ENCODE data around the gene TMEM106B.

The TMEM106B gene

DNA sequence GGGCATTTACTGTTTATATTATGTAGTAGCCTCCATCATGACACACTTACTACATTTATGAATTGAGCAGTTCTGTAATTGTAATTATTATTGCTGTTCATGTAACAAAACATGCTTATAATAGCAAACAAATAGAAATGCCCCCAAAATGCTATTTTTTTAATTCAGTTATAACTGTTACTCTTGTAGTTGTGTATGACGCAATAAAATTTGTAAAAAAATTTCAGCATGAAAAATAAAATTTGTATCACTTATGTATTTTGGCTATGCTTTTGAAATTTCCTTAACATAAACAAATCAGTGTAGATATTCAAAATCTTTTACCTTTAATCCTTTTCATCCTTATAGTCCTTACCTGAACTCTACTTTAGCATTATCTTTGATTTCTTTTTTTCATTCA lies 25.9 kb downstream of the TMEM106B start:
- Histone ChIP-seq H3K4me1 (no peaks in the 10 kb centered on the region), H3K36me3 (replicated peaks) (0 out of 2 replicates have a peak, but pooled peaks cover 4% of the 10 kb centered on the region), H3K9me3 (no peaks in the 10 kb centered on the region), H3K4me3 (no peak overlapping the region), H3K27me3 (ENCODE audit: low read depth) (no peaks in the 10 kb centered on the region)
- in situ Hi-C loops (cut with MboI; ENCODE audit: low sequenced_read_pairs), result no loop called here
- DNase-seq (ENCODE audit: low spot score in 2 of 2), result no peak

DNA sequence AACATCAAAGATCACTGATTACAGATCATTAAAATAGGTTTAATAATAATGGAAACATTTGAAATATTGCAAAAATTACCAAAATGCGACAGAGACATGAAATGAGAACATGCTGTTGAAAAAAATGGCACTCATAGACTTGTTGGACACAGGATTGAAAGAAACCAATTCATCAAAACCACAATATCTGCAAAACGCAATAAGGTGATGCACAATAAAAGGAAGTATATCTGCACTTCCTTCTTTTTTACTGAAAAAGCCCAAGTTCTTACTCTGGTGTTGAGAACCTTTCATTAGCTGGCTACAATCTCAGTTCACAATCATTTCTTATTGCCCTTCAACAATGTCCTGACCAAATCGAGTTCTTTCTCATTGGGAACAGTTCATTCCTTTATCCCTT lies 28.7 kb downstream of the TMEM106B start:
- Histone ChIP-seq H3K9me3 (no peaks in the 10 kb centered on the region), H3K27me3 (ENCODE audit: low read depth) (no peaks in the 10 kb centered on the region), H3K4me1 (no peaks in the 10 kb centered on the region), H3K4me3 (no peak overlapping the region), H3K36me3 (replicated peaks) (no peaks in the 10 kb centered on the region)
- in situ Hi-C loops (cut with MboI; ENCODE audit: low sequenced_read_pairs), result no loop called here
- DNase-seq (ENCODE audit: low spot score in 2 of 2), result no peak

- peak; percentile 36 to 58 for DNase-seq (ENCODE audit: low spot score in 2 of 2)
- Histone ChIP-seq H3K36me3 (replicated peaks) (no peaks in the 10 kb centered on the region), H3K4me3 (no peak overlapping the region), H3K9me3 (no peaks in the 10 kb centered on the region), H3K4me1 (no peaks in the 10 kb centered on the region), H3K27me3 (ENCODE audit: low read depth) (no peaks in the 10 kb centered on the region)
- in situ Hi-C loops (cut with MboI; ENCODE audit: low sequenced_read_pairs), result no loop called here
Measured at GRCh38 chr7:12244129-12244528, 33.0 kb downstream of the TMEM106B start.

GRCh38 chr7:12244694-12245093 lies 33.6 kb downstream of the TMEM106B start:
- H3K4me1 ChIP-seq, result no peaks in the 10 kb centered on the region
- no peak overlapping the region for H3K4me3 ChIP-seq
- DNase-seq (ENCODE audit: low spot score in 2 of 2), result no peak
- in situ Hi-C loops (cut with MboI; ENCODE audit: low sequenced_read_pairs), result no loop called here
- H3K9me3 ChIP-seq, result no peaks in the 10 kb centered on the region
- H3K36me3 ChIP-seq (replicated peaks), result no peaks in the 10 kb centered on the region
- no peaks in the 10 kb centered on the region for H3K27me3 ChIP-seq (ENCODE audit: low read depth)

GRCh38 chr7:12249706-12250105 lies 38.6 kb downstream of the TMEM106B start:
- H3K4me3 ChIP-seq, result no peak overlapping the region
- no peaks in the 10 kb centered on the region for H3K9me3 ChIP-seq
- in situ Hi-C loops (cut with MboI; ENCODE audit: low sequenced_read_pairs), result no loop called here
- H3K36me3 ChIP-seq (replicated peaks), result no peaks in the 10 kb centered on the region
- DNase-seq (ENCODE audit: low spot score in 2 of 2), result no peak
- no peaks in the 10 kb centered on the region for H3K4me1 ChIP-seq
- H3K27me3 ChIP-seq (ENCODE audit: low read depth), result no peaks in the 10 kb centered on the region

GRCh38 chr7:12250232-12250631 lies 39.1 kb downstream of the TMEM106B start:
- in situ Hi-C loops (cut with MboI; ENCODE audit: low sequenced_read_pairs), result no loop called here
- H3K4me3 ChIP-seq, result no peak overlapping the region
- no peaks in the 10 kb centered on the region for H3K4me1 ChIP-seq

GRCh38 chr7:12256090-12256489 lies 45.0 kb downstream of the TMEM106B start:
- Histone ChIP-seq H3K36me3 (replicated peaks) (no peaks in the 10 kb centered on the region), H3K4me1 (no peaks in the 10 kb centered on the region), H3K4me3 (no peak overlapping the region), H3K27me3 (ENCODE audit: low read depth) (no peaks in the 10 kb centered on the region), H3K9me3 (no peaks in the 10 kb centered on the region)
- in situ Hi-C loops (cut with MboI; ENCODE audit: low sequenced_read_pairs), result no loop called here
- DNase-seq (ENCODE audit: low spot score in 2 of 2), result no peak

More at GRCh38 chr7:12250232-12250631, 39.1 kb downstream of the TMEM106B start:
- no peaks in the 10 kb centered on the region for H3K9me3 ChIP-seq
- no peaks in the 10 kb centered on the region for H3K36me3 ChIP-seq (replicated peaks)
- H3K27me3 ChIP-seq (ENCODE audit: low read depth), result no peaks in the 10 kb centered on the region
- DNase-seq (ENCODE audit: low spot score in 2 of 2), result no peak

GRCh38 chr7:12257582-12257981 lies 46.5 kb downstream of the TMEM106B start:
- no peak overlapping the region for H3K4me3 ChIP-seq
- no peaks in the 10 kb centered on the region for H3K36me3 ChIP-seq (replicated peaks)
- no peaks in the 10 kb centered on the region for H3K27me3 ChIP-seq (ENCODE audit: low read depth)
- DNase-seq (ENCODE audit: low spot score in 2 of 2), result no peak
- H3K9me3 ChIP-seq, result no peaks in the 10 kb centered on the region
- H3K4me1 ChIP-seq, result no peaks in the 10 kb centered on the region
- in situ Hi-C loops (cut with MboI; ENCODE audit: low sequenced_read_pairs), result no loop called here

DNA sequence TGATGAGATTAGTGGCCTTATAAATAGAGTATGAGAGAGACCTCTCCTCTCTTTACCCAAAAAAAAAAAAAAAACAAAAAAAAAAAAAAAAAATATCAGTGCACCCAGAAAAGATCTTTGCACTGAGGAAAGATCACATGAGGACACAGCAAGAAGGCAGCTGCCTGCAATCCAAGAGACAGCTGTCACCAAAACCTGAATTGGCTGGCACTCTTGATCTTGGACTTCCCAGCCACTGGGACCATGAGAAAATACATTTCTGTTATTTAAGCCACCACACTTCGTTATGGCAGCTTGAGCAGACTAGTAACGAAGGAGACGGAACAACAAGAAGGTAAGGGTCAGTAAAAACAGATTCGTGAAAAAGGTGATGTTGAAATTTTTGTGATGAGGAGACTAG lies 47.0 kb downstream of the TMEM106B start:
- Histone ChIP-seq H3K27me3 (ENCODE audit: low read depth) (no peaks in the 10 kb centered on the region), H3K36me3 (replicated peaks) (no peaks in the 10 kb centered on the region), H3K9me3 (no peaks in the 10 kb centered on the region), H3K4me1 (no peaks in the 10 kb centered on the region), H3K4me3 (no peak overlapping the region)
- in situ Hi-C loops (cut with MboI; ENCODE audit: low sequenced_read_pairs), result no loop called here
- DNase-seq (ENCODE audit: low spot score in 2 of 2), result no peak

DNA sequence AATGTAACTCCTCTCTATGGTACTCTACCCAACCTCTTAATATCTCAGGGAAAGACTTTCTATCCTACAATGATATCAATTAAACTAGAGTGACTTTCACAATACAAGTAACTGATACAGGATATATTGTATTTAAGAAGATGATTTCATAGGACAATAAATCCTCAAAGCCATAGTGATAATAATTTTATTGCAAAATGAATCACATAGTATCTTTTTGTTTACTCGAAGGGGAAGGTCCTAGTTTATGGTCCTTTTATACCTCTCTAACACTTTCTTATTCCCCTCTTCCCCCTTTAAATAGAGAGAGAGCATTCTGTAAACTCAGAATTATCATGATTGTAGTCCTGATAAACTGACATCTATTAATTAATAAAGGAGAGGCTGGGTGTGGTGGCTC lies 56.4 kb downstream of the TMEM106B start:
- H3K4me1 ChIP-seq, result no peaks in the 10 kb centered on the region
- H3K36me3 ChIP-seq (replicated peaks), result no peaks in the 10 kb centered on the region
- H3K27me3 ChIP-seq (ENCODE audit: low read depth), result no peaks in the 10 kb centered on the region
- no peaks in the 10 kb centered on the region for H3K9me3 ChIP-seq
- in situ Hi-C loops (cut with MboI; ENCODE audit: low sequenced_read_pairs), result no loop called here
- H3K4me3 ChIP-seq, result no peak overlapping the region
- no peak for DNase-seq (ENCODE audit: low spot score in 2 of 2)

- H3K36me3 ChIP-seq (replicated peaks), result no peaks in the 10 kb centered on the region
- no peak overlapping the region for H3K4me3 ChIP-seq
- in situ Hi-C loops (cut with MboI; ENCODE audit: low sequenced_read_pairs), result no loop called here
- H3K27me3 ChIP-seq (ENCODE audit: low read depth), result no peaks in the 10 kb centered on the region
- DNase-seq (ENCODE audit: low spot score in 2 of 2), result no peak
- no peaks in the 10 kb centered on the region for H3K9me3 ChIP-seq
- H3K4me1 ChIP-seq, result no peaks in the 10 kb centered on the region
Measured at GRCh38 chr7:12269100-12269895, 58.2 kb downstream of the TMEM106B start.

DNA sequence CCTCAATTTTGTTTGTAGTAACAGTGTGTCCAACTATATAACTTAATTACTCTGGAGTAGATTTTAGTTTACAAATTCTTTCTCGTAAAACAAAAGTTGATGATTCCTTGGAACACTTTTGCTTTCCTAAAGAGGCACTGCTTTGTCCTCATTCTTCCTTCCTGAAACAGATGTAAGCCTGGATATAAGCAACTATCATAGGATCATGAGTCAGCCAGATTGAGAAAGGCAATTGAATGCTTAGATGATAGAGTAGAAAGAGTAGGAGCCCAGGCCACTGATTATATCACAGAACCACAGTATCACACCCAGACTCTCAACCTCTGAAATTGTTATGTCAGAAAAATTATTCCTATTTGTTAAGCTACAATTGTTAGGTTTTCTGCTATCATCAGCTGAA lies 69.9 kb downstream of the TMEM106B start:
- Histone ChIP-seq H3K27me3 (ENCODE audit: low read depth) (no peaks in the 10 kb centered on the region), H3K9me3 (no peaks in the 10 kb centered on the region), H3K36me3 (replicated peaks) (no peaks in the 10 kb centered on the region), H3K4me3 (no peak overlapping the region), H3K4me1 (no peaks in the 10 kb centered on the region)
- no peak for DNase-seq (ENCODE audit: low spot score in 2 of 2)
- in situ Hi-C loops (cut with MboI; ENCODE audit: low sequenced_read_pairs), result no loop called here

GRCh38 chr7:12287901-12288300 lies 76.8 kb downstream of the TMEM106B start:
- Histone ChIP-seq H3K9me3 (no peaks in the 10 kb centered on the region), H3K4me1 (peaks cover 14% of the 10 kb centered on the region), H3K27me3 (ENCODE audit: low read depth) (no peaks in the 10 kb centered on the region), H3K4me3 (no peak overlapping the region), H3K36me3 (replicated peaks) (no peaks in the 10 kb centered on the region)
- peak; percentile 79 to 97 for DNase-seq (ENCODE audit: low spot score in 2 of 2)
- in situ Hi-C loops (cut with MboI; ENCODE audit: low sequenced_read_pairs), result no loop called here

DNA sequence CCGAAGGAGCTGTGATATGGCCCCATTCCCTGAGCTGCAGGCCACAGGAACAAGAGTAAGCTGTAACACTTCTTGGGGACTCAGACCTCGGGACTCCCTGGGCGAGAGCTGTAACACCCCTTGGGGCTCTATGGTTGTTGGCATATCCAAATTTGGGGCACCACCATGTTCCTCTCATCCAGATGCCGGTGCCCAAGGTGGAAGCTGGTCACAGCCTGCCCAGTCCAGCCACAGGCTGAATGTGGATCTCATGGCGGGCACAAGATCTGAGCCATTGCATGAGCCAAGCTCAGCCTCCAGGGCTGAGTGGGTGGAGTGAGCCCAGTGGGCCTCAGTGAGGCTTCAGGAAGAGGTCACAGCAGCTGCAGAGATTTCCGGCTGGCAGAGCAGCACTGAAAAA lies 78.9 kb downstream of the TMEM106B start:
- in situ Hi-C loops (cut with MboI; ENCODE audit: low sequenced_read_pairs), result no loop called here
- Histone ChIP-seq H3K9me3 (no peaks in the 10 kb centered on the region), H3K4me1 (peaks cover 14% of the 10 kb centered on the region), H3K36me3 (replicated peaks) (no peaks in the 10 kb centered on the region), H3K27me3 (ENCODE audit: low read depth) (no peaks in the 10 kb centered on the region), H3K4me3 (no peak overlapping the region)
- no peak for DNase-seq (ENCODE audit: low spot score in 2 of 2)

DNA sequence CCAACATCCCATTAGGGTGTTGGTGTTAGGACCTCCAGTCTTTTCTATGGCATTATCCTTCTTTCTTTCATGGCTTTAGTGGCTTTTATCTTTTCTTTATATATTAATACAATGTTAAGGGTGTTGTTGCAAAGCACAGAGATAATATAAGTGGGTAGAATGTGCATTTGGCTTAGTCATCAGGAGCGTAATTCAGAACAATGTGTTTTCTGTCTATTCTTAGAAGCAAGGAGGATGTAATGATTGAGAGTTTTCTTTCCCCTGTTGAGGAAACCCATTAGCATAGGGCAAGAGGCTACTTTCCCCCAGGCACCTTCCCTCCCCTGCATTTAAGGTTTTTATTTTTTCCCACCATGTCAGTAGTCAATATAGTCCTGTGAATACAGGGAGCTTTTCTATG lies 79.7 kb downstream of the TMEM106B start:
- in situ Hi-C loops (cut with MboI; ENCODE audit: low sequenced_read_pairs), result no loop called here
- no peaks in the 10 kb centered on the region for H3K36me3 ChIP-seq (replicated peaks)

More for the DNA sequence above, 79.7 kb downstream of the TMEM106B start:
- H3K4me3 ChIP-seq, result no peak overlapping the region
- no peak for DNase-seq (ENCODE audit: low spot score in 2 of 2)
- peaks cover 14% of the 10 kb centered on the region for H3K4me1 ChIP-seq
- no peaks in the 10 kb centered on the region for H3K27me3 ChIP-seq (ENCODE audit: low read depth)
- H3K9me3 ChIP-seq, result no peaks in the 10 kb centered on the region

All from HAP-1 (cell line).